Osteoblast (primary cell): ENCODE data around the gene ZFAND3. TPM values are rescaled to one million over a fixed set of nuclear protein-coding genes. Genes with fewer than 3 reads are reported as not detected.

Source experiments
- DNase-seq: peaks from one replicate; pipeline ENCODE4 v3.0.0; 2011; ENCODE audit warnings: low spot score, mixed read lengths; ENCODE audit not compliant: insufficient read length; ENCODE audit errors: missing footprints
- H2AFZ ChIP-seq: 2 replicates; pipeline ENCODE4 v1.6.0; 2011; ENCODE audit warnings: mild to moderate bottlenecking, low read length
- H3K27ac ChIP-seq: 2 replicates; pipeline ENCODE4 v1.5.1; 2011; ENCODE audit warnings: mild to moderate bottlenecking, low read depth, low read length, moderate library complexity
- H3K27me3 ChIP-seq: 2 replicates; pipeline ENCODE4 v1.6.0; 2012; ENCODE audit warnings: mild to moderate bottlenecking, control low read depth, inconsistent platforms, low read length, moderate library complexity; ENCODE audit not compliant: insufficient read depth
- H3K36me3 ChIP-seq: 2 replicates; pipeline ENCODE4 v1.5.1; 2011; ENCODE audit warnings: mild to moderate bottlenecking, low read length, control low read depth, moderate library complexity; ENCODE audit not compliant: insufficient read depth
- H3K4me1 ChIP-seq: 2 replicates; pipeline ENCODE4 v1.5.1; 2011; ENCODE audit warnings: mild to moderate bottlenecking, low read length, control low read depth, moderate library complexity; ENCODE audit not compliant: insufficient read depth
- H3K4me2 ChIP-seq: 2 replicates; pipeline ENCODE4 v1.6.0; 2011; ENCODE audit warnings: mild to moderate bottlenecking, low read length; ENCODE audit not compliant: insufficient read depth
- H3K4me3 ChIP-seq: fragments of 200-600 bp; sonication (generic); 3 replicates; pipeline ENCODE4 v1.5.1; 2012; ENCODE audit warnings: mild to moderate bottlenecking, low read length, inconsistent platforms; ENCODE audit not compliant: insufficient read depth
- H3K79me2 ChIP-seq: 2 replicates; pipeline ENCODE4 v1.6.0; 2012; ENCODE audit warnings: mild to moderate bottlenecking, low read length, control low read depth, inconsistent platforms; ENCODE audit not compliant: insufficient read depth
- H3K9me3 ChIP-seq: 2 replicates; pipeline ENCODE4 v1.5.1; 2011; ENCODE audit warnings: low read depth, low read length, control low read depth
- H4K20me1 ChIP-seq: 2 replicates; pipeline ENCODE4 v1.6.0; 2012; ENCODE audit warnings: mild to moderate bottlenecking, low read length, control low read depth; ENCODE audit not compliant: insufficient read depth
- total RNA-seq: library from RNA; depleted of rRNA; stranded (reverse); fragments of >200 nt; gene quantifications from 2 replicates; pipeline ENCODE4 v1.2.3, GENCODE V29; 2012
- TF ChIP-seq, protein P1 (sequence below): IDR thresholded peaks from 2 replicates; pipeline ENCODE4 v1.5.1; 2011; ENCODE audit warnings: mild to moderate bottlenecking, low read depth, low read length, moderate library complexity; ENCODE audit errors: extremely low read depth

The ZFAND3 gene
- total RNA-seq, 1 donor = 27.1 TPM

DNA sequence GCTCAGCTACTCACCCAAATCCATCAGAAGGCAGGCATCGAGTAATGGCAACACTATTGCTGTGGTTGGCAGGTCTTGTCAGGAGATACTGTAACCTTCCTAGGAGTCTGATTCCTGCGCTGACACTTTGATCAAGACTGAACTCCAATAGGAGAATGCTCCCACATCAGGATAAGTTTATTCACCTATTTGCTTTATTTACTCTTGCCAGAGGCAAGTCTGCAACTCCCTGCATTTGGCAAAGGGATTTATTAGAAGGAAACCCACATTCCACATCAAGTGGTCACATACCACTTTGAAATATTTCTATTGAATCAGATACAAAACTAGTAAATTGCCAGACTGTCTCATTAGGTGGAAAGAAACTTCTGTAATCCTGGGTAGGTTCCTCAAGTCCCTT, 43.5 kb downstream of the ZFAND3 start:
- peaks cover 88% of the 10 kb centered on the region for H4K20me1 ChIP-seq
- no peaks in the 10 kb centered on the region for H3K27me3 ChIP-seq
- no peak for DNase-seq
- H3K27ac ChIP-seq = no peak overlapping the region
- TF ChIP-seq, protein P1, sequence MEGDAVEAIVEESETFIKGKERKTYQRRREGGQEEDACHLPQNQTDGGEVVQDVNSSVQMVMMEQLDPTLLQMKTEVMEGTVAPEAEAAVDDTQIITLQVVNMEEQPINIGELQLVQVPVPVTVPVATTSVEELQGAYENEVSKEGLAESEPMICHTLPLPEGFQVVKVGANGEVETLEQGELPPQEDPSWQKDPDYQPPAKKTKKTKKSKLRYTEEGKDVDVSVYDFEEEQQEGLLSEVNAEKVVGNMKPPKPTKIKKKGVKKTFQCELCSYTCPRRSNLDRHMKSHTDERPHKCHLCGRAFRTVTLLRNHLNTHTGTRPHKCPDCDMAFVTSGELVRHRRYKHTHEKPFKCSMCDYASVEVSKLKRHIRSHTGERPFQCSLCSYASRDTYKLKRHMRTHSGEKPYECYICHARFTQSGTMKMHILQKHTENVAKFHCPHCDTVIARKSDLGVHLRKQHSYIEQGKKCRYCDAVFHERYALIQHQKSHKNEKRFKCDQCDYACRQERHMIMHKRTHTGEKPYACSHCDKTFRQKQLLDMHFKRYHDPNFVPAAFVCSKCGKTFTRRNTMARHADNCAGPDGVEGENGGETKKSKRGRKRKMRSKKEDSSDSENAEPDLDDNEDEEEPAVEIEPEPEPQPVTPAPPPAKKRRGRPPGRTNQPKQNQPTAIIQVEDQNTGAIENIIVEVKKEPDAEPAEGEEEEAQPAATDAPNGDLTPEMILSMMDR = no peak
- no peak overlapping the region for H3K4me2 ChIP-seq
- H3K36me3 ChIP-seq = no peaks in the 10 kb centered on the region
- H3K4me1 ChIP-seq = peaks cover 38% of the 10 kb centered on the region
- peaks cover 94% of the 10 kb centered on the region for H3K79me2 ChIP-seq
- no peak overlapping the region for H3K4me3 ChIP-seq
- no peak overlapping the region for H2AFZ ChIP-seq
- no peaks in the 10 kb centered on the region for H3K9me3 ChIP-seq

DNA sequence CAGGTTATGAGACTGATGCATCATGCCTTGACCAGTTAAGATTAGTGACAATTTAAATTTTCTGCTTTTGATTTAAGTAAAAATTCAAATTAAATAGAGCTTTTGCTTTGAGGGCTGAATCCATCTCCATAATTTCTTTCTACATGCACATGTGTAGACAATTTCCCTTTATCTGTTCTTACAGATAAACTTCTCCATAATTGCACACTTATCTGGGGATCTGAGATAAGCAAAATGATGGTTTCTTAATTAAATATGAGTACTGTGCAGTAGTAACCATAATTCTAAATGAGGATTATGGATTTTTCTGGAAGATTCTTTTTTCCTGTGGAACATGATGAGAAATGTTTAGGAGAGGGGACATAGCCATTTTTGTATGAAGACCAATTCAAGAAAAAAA, 44.7 kb downstream of the ZFAND3 start:
- Histone ChIP-seq H3K4me3 (no peak overlapping the region), H3K27me3 (no peaks in the 10 kb centered on the region), H3K27ac (no peak overlapping the region), H3K9me3 (no peaks in the 10 kb centered on the region), H3K4me1 (peaks cover 50% of the 10 kb centered on the region), H4K20me1 (peaks cover 91% of the 10 kb centered on the region), H2AFZ (no peak overlapping the region), H3K36me3 (no peaks in the 10 kb centered on the region), H3K4me2 (no peak overlapping the region), H3K79me2 (peaks cover 91% of the 10 kb centered on the region)
- no peak for DNase-seq
- TF ChIP-seq, protein P1 = no peak

DNA sequence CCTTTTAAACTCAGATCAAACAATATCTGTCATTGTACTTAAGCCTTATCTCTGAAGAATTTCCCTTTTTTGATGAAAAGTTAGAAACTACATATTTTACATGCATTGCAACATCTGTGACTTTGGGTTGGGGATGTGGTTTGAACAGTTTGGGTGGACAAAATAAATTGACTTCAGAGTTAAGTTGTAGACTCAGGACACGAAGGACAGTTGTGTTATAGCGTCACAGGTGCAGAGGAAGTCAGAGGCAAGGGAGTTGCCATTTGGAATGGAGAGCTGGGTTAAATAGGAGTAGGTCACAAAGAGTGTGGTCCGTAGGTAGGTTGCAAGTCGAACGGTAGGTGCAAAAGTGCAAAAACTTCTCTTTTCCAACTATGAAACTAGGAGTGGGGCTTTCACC, 46.0 kb downstream of the ZFAND3 start:
- no peaks in the 10 kb centered on the region for H3K36me3 ChIP-seq
- no peak for DNase-seq
- TF ChIP-seq, protein P1 = no peak
- H3K27me3 ChIP-seq = no peaks in the 10 kb centered on the region
- H3K4me2 ChIP-seq = no peak overlapping the region
- H3K9me3 ChIP-seq = no peaks in the 10 kb centered on the region
- peaks cover 52% of the 10 kb centered on the region for H3K4me1 ChIP-seq
- H3K4me3 ChIP-seq = no peak overlapping the region
- H2AFZ ChIP-seq = no peak overlapping the region
- H3K27ac ChIP-seq = no peak overlapping the region
- H4K20me1 ChIP-seq = peaks cover 91% of the 10 kb centered on the region
- H3K79me2 ChIP-seq = peaks cover 95% of the 10 kb centered on the region

DNA sequence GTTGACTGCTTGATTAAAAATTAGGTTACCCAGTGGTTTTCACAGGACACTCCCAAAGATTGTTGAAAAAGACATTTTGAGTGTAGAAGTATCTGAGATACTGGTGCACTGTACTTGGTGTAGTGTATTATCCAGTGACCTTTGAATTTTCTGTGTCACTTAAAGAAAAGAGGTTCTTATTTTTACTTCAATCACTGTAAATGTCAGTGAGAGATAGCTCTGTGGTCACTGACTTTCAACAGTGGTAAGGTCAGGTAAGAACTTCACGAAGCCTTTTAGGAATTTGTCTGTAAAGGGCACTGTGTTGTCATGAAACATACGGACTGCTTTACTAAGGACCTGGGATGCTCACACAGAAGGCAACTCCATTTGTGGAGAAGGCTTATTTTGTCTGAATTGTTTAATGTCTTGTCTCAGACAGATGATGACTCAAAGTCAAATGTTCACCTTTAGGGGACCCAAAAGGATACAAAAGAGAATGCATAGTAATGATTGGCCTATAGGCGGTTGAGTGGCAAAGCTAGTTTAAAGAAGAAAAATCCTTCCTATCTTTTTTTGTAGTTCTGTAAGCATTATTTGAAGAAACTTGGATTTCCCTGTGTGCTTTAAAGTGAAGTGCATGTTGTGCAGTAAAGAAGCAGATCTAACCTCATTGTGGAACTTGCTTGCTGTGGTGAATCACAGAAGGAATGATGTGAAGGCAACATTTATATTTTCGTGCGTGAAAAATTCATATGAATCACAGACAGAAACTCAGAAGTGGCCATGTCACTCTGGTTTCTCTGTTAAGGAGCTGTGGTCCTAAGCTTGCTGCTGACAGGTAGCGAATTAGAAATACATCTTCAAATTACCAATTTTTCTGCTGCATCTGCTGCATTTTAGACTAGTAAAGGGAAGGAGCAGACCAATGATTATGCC, 47.3 kb downstream of the ZFAND3 start:
- H2AFZ ChIP-seq = no peak overlapping the region
- TF ChIP-seq, protein P1 = no peak
- no peak overlapping the region for H3K4me3 ChIP-seq
- DNase-seq = no peak
- no peaks in the 10 kb centered on the region for H3K9me3 ChIP-seq
- H3K79me2 ChIP-seq = peaks cover 95% of the 10 kb centered on the region
- no peaks in the 10 kb centered on the region for H3K27me3 ChIP-seq
- peak overlapping the region; percentile 21 for H3K4me2 ChIP-seq
- H4K20me1 ChIP-seq = peaks cover 92% of the 10 kb centered on the region
- H3K4me1 ChIP-seq = peaks cover 52% of the 10 kb centered on the region
- no peaks in the 10 kb centered on the region for H3K36me3 ChIP-seq
- H3K27ac ChIP-seq = peak overlapping the region; percentile 88
